Stimulated activated CD4-positive, alpha-beta T cell treated with anti-CD3 and anti-CD28 coated beads, Interleukin-12 subunit alpha, Interleukin-12 subunit beta, amount 100 ng/mL, for 4 hours (primary cell): Measurements from ENCODE around the gene SQOR.
"Not testable (repeated sequence)": the region's sequence is repeated elsewhere in the genome, so short reads cannot be mapped to it uniquely, and the experiment has no call there.

Source experiments
- DNase-seq: peaks from one replicate; pipeline ENCODE4 v3.0.0-alpha.2; 2020

The SQOR gene

DNA sequence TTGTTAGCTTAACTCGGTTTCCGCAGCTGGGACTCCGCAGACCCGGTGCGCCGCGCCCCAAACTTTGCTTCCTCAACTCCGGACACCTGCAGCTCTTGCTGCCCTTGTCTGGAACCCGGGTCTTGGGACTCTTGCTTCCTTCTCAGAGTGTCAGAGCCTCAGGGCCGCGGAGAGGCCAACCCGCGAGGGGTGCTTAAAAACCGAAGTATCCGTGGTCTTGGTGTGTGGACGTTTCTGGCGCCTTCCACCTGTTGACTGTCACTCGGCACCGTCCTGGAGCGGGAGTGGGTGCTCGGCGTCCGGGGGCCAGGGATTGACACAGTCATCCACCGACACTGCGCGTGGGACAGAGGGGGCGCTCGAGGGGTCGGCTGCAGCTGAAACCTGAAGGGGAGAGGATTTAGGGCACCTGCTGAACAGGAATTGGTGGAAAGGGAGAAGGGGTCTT, 386 bp downstream of the SQOR start:
- peak; percentile 59 for DNase-seq

DNA sequence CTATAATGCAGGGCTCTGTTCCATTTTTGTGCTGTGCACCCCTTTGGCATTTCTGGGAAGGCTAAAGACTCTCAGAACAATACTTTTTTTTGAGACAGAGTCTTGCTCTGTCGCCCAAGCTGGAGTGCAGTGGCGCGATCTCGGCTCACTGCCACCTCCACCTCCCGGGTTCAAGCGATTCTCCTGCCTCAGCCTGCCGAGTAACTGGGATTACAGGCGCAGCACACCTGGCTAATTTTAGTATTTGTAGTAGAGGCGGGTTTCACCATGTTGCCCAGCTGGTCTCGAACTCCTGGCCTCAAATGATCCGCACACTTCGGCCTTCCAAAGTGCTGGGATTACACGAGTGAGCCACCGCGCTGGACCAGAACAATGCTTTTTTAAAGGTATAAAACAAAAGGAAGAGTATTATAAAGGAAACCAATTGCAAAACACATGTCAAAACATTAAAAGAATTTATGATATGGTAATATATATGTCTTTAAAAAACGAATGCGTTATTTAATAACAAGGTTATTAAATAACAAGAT, 999 bp downstream of the SQOR start:
- DNase-seq: no peak

DNA sequence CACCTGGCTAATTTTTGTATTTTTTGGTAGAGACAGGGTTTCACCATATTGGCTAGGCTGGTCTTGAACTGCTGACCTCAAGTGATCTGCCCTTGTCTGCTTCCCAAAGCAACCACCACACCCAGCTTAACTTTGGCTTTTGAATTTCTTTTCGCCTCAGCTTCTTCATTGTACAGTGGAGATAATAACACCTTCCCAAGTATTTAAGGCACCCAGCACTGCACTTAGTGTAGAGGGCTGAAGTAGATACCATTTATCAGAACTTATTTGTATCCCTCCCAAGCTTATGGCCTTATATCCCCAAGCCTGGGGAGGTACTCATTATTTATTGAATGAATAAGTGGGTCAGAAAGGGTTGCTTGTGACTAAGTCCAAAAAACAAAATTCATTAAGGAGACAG, 2.3 kb downstream of the SQOR start:
- DNase-seq: no peak

DNA sequence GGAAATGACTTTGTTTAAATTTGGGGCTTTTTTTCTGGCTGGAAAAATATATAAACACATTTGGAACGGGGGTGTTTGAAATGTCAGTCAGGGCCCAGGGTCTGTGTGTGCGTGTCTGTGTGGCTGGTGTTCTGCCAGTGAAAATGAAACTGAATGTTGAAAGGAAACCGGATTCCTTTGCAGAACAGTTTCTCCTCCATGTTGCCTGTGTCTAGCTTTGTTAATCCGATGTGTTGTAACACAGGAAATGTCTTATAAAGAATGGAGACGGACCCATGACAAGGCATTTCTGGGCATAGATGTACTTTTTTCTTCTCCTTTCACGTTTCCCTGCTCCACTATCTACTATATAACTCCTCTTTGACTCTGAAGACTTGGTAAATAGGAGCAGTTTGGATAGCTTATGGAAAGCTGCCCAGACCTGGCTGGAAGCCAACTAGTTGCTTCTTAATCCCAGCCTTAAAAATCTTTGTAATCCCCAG, 2.8 kb downstream of the SQOR start:
- peak; percentile 32 for DNase-seq

DNA sequence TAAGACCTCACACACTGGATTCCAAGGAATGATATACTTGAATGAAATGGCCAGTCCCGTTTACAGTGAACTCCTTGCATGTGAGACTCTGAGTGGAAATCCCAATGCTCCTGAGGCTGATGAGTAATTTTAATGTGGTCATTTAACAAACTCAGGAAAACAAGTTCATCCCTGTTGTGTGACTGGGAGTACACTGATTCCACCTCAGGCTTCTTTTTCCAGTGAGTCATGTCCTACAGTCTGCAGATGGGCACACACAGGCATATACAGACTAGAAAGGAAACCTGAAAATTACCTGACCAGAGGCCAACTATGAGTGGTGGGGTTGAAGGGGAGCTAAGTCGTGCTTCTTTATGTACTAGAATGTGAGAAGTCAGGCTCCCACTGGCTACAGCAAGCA, 5.8 kb downstream of the SQOR start:
- no peak for DNase-seq

DNA sequence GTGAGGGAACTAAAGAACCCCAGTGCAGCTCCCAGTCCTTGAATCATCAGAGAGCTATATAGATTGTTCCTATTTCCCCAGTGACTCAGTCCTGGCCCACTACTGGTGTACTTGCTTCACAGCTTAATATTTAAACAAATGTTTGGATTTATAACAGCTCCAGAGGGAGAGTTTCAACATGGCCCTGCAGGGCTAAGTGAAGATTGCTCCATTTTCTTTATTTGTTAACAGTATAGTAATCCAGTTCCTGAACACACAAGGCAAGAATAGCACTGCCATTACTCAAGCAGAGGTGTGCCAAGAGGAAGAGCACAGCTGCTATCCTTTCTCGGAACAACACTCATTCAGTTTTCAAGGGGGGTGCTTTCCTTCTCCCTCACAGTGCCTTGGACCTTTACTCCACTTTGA, 6.5 kb downstream of the SQOR start:
- no peak for DNase-seq

DNA sequence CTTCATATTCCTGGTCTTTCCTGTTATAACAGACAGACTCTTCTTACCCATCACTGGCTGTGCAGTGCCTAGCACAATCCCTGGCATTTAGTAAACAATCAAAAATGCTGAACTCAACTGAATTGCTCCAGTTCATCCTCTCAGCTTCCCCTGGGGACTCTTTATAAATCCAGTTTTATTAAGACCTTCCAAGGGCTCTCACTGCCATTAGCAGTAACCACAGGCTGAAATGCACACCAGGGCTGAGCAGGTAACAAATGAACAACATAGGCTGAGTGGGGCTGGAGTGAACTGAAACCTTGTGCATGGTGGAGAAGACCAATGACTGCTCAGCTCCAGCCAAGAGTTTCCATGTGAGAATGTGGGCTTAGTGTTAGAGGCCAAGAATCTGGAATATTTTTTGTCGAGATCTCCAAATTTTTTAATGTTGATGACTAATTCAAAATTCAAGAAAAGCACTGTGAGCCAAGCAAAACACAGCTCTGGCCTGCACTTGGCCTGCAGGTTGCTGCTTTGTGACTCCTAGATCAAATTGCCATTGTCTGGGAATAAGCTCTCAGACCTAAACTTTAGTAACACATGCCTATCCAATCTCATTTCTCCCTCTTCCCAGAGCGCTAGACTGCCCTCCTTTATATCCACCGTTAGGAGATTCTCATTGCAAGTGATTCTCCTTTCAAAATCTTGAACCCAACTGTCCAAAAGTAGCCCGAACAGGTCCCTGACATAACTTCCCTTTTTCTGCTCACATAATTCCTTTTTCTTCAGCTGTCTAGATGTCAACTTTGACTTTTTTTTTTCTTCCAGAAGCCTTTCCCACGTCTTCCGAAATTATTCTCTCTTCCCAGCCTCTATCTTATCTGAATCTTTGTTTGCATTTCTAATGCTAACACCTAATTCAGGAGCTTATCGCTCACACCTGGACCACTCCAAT, 7.4 kb downstream of the SQOR start:
- DNase-seq: no peak

DNA sequence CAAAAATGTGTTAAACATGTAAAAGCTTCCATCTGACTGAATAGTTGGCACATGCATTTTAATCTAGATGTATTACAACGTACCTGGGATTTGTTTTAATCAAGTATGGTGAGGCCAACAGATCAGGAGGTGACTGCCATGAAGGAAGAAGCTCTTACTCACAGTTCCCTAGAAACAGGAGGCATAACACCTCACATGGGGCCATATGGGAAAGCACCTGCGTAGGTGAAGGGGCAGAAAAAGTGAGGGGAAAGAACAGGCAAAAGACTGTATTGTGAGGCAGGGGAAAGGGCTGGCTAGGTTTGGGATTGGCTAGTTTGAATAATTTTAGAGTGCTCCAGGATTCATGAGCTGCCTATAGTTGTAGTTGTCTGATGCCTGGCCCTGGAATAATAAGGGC, 9.6 kb downstream of the SQOR start:
- no peak for DNase-seq

DNA sequence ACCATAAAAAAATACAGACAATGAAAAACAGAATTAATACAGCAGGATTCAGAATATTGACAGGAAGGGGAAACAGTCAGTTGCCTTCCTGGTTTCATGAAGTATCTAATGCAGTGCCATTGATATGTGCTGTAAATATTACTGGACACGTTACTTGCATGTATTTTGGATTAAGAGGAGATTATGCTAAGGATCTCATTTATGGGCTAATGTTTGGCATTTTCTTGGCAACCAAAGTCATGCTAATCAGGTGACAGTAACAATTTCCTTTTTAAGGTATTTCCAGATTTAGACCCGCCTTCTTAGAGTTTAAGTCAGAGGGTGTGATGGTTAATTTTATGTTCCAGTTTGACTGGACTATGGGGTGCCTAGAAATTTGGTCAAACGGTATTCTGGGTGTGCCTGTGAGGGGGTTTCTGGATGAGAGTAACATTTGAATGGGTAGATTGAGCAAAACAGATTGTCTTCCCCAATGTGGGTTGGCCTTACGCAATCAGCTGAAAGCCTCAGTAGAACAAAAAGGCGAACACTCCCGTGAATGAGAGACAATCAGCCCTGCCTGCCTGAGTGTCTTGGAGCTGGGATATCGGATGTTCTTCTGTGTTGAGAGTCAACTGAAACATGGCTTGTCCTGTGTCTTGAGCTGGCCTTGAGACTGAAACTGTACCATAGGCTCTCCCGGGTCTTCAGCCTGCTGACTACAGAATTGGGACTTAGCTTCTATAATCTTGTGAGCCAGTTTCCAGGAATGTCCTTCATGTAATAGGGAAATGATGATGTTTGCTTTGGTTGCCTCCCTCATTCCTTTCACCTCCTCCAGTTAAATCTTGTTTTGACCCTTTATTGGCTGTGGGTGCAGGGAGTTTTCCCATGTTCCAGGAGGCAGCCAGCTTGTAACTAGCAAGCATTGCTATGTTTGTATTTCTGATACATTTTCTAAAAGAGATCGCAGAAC, 10.5 kb downstream of the SQOR start:
- DNase-seq: no peak

DNA sequence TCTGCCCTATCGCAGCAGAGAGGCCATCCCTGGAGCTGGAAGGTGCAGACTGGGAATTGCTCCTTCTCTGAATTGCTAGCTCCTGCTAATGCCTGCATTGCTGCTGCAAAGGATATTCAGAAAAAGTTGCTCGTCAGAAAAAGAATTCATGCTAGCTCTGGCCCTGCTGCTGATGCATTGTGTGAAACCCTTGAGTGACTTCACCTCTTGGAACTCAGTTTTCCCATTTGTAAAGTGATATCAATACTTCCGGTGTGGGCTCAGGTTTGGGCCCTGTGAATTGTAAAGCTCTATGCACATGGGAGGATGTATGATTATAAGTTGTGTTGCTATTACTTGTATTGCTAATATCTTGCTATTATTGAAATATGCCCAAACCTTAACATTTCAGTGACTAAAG, 11.4 kb downstream of the SQOR start:
- DNase-seq: no peak

DNA sequence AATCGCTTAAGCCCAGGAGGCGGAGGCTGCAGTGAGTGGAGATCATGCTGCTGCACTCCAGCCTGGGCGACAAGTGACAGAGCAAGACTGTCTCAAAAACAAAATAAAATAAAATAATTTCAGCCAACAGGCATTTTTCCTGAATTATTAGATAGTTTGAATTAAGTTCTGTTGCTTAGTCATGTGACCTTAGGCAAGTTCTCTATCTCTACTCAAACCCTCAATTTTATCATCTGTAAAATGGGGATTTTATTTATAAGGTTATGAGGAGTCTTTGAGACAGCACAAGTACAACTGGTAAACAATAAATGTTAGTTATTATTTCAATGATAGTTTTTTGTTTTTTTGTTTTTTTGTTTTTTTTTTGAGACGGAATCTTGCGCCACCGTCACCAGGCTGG, 13.0 kb downstream of the SQOR start:
- no peak for DNase-seq

DNA sequence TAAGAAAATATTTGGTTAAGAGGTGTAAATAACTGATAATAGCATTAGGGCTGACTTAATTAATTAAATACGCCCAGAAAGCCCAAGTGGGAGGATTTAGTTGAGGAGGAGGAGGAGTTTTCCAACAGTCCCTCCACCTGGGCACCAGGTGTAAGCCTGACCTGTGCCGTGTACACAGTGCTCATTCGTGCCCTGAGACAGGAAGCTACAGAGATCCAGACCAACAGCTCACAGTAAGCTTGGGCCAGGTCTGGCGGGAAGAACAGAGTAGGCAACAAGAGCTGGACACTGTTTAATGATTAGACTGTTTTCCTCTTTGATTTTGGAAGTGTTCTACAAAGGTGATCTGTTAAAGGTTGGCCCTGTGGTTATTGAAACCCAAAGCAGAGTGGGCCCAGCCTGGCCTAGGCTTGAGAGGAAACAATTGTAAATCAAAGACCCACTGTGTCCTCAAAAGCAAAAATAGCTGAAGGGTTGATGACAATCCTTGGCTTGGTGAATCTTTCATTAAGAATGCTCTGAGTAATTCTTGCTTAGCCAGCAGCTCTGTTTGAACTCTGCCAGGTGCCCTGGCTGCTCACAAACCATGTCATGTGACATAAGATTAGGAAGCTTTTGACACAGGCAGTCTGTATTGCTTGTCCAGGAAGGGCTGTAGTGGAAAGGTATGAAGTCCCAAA, 13.8 kb downstream of the SQOR start:
- no peak for DNase-seq

DNA sequence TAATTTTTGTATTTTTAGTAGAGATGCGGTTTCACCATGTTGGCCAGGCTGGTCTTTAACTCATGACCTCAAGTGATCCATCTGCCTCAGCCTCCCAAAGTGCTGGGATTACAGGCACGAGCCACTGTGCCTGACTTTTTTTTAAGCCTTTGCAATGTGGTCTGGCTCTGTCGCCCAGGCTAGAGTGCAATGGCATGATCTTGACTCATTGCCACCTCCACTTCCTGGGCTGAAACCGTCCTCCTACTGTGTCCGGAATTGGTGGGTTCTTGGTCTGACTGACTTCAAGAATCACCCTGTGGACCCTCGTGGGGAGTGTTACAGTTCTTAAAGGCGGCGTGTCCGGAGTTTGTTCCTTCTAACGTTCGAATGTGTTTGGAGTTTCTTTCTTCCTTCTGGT, 15.2 kb downstream of the SQOR start:
- DNase-seq: not testable (repeated sequence)

DNA sequence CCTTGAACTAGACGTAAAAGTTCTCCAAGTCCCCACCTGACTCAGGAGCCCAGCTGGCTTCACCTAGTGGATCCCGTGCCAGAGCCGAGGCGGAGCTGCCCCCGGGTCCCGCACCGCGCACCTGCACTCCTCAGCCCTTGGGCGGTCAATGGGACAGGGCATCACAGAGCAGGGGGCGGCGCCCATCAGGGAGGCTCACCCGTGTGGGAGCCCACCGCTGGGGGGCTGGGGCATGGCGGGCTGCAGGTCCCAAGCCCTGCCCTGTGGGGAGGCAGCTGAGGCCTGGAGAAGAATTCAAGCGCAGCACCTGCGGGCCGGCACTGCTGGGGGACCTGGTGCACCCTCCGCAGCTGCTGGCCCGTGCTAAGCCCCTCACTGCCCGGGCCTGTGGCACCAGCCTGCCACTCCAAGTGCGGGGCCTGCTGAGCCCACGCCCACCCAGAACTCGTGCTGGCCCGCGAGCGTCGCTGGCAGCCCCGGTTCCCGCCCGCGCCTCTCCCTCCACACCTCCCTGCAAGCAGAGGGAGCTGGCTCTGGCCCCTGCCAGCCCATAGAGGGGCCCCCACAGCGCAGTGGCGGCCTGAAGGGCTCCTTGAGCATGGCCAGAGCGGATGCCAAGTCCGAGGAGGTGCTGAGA, 16.2 kb downstream of the SQOR start:
- DNase-seq: no peak

DNA sequence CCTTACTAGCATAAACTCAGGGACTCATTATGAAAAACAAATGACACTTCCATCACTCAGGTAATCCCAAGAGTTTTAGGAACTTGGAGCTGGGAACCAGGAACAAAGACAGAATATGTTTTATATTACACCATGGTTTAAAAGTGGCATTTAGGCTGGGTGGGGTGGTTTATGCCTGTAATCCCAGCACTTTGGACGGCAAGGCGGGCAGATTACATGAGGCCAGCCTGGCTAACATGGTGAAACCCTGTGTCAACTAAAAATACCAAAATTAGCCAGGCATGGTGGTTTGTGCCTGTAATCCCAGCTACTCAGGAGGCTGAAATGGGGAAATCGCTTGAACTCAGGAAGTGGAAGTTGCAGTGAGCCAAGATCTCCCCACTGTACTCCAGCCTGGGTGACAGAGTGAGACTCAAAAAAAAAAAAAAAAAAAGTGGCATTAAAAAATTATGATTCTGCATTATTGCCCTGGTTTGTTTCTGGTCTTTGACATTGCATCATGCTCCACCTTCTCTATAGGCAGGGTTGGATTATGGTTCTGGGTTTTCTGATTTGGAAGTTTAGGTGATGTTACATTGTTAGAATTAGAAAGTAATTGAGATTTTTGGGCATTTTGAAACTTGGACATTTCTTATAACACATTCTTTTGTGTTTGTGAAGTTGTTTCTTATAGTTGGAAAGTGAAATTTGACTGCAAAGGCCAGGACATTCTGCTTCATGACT, 19.0 kb downstream of the SQOR start:
- DNase-seq: no peak

DNA sequence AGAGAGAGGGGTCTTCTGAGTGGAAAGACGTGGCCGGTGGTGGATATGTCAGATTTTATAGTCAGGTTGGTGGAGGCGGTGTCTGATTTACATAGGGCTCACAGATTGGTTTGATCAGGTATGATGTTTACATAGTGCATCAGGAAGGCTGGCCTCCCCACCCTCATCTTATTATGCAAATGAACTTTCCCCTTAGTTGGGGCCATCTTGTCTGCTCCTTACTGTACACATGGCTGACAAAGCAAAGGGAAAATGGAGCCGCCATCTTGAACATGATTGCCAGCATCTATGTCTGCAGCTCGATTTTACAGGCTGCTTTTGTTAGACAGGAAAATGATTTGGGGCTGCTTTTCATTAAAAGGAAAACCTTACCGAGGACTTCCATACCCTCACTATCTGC, 19.9 kb downstream of the SQOR start:
- DNase-seq: no peak

DNA sequence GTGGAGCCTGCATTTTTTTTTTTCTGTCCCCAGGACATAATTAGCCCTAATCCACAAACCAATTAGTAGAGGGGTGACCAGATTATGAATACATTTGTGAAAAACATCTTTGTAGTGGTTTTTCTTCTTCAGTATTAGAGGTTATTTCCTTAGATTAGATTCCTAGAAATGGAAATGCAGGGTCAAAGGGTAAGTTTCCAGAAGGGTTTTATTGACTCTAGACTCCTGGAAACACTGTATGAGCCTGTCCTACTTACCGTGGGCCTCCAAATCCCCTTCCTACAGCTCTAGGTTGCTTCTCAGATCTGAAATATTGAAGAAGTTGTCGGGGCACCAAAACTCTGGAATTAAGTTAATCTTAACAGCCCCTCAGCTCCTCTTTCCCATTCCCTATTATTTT, 22.4 kb downstream of the SQOR start:
- DNase-seq: no peak

DNA sequence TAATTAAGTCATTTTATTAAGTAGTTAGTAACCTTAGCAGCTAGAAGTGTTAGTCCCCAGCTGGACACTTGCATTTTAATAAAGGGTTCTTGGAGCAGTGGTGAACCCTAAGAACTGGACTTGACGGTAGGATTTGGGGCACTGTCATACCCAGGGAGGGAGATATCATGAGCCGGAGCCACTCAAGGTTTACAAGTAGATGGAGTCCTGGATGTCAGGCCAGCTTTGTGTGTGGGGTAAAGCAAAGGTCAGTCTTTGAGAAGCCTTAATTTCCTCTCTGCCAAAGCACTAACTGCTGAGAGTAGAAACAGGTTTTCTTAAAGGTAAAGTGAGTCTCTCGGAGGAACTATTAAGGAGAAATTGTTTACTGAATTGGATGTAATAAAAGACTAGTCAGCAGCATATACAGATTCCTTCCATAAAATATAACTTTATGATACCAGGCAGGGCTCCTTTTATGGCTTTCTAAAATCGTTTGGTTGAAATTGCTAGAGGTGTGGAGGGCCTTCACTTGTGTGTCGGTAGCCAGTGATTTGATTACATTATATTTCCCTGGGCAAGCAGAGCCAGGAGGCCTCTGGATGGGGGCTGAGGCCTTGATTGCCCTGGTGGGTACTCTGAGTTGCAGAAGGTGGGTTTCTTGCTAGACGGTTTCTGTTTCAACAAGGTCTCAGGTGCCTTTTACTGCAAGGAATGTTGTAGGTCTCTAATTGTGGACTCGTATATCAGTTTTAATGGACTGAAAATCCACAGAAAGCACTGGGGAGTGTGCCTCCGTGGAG, 23.1 kb downstream of the SQOR start:
- no peak for DNase-seq

DNA sequence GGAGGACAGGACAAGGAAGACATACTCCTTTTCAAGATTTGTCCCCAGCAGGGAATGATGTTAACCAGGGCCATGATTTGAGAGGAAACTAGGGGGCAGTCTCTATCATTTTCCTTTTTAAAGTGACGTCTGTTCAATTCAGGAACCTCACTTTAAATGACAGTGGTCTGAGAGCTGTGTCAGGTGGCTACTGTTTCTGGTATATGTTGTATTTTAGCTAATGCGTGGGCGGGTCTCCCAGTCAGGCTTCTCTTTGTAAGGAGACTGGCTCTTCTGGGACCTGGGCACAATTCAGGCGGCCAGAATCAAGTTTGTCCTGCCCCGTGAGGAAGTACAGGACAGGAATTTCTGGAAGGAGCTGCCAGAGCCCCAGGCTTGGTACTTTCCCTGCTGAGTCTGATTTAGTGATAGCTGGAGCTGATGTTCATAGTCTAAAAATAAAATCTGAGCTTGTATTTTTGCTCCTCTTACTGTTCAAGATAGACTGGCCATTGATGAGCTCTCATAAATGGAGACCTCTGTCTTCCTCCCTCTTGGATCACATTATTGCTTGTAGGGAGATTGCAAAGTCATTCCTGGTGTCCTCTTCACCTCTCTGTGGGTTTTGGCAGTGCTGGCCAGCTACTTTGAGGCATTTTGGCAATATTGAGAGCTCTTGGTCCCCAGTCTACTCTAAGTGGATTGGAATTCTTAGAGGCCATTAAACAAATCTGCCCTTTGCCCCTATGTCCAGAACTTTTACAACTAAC, 25.6 kb downstream of the SQOR start:
- no peak for DNase-seq

DNA sequence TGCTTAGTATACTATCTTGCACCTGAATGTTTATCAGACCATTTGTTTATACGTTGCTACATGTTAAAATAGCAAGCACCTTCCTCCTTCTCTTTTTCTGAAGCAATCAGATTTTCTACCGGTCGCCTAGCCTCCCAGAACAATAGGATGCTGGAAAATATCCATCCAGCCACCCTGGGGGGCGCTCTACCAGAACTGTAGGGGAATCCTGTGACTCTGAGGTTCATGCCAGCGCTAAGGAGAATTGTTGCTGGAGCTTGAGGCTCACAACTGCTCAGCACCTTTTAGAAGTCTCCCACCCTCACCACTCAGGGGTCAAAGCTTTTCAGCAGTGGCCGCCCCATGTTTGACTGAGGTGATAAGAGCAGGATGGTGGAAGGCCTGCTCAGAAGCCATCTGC, 27.5 kb downstream of the SQOR start:
- DNase-seq: no peak
